ENCODE results near the gene CPSF3. TPM values are rescaled to one million over a fixed set of nuclear protein-coding genes. Genes with fewer than 3 reads are reported as not detected.

CPSF3 gene
- total RNA-seq, 1 experiment from 2014 or later = 116 TPM

- H3K36me3 ChIP-seq = peaks cover 6% of the 10 kb centered on the region
- DNase-seq = peak; percentile 34 to 54
- H3K27me3 ChIP-seq = no peaks in the 10 kb centered on the region
- H3K27ac ChIP-seq = peak overlapping the region; percentile 64
- H3K4me1 ChIP-seq = peaks cover 10% of the 10 kb centered on the region
- no peaks in the 10 kb centered on the region for H3K9me3 ChIP-seq (replicated peaks)
- H3K4me3 ChIP-seq = peak overlapping the region; percentile 91
These were observed 944 bp upstream of the CPSF3 start for GRCh38 chr2:9422321-9423099.

- Histone ChIP-seq H3K27me3 (no peaks in the 10 kb centered on the region), H3K9me3 (replicated peaks) (no peaks in the 10 kb centered on the region), H3K27ac (peak overlapping the region; percentile 64), H3K36me3 (peaks cover 4% of the 10 kb centered on the region; the same call in 1 of the 2 replicates), H3K4me3 (peak overlapping the region; percentile 91), H3K4me1 (peaks cover 10% of the 10 kb centered on the region)
- no peak for DNase-seq
These were observed 443 bp downstream of the CPSF3 start for GRCh38 chr2:9423922-9424272.

DNA sequence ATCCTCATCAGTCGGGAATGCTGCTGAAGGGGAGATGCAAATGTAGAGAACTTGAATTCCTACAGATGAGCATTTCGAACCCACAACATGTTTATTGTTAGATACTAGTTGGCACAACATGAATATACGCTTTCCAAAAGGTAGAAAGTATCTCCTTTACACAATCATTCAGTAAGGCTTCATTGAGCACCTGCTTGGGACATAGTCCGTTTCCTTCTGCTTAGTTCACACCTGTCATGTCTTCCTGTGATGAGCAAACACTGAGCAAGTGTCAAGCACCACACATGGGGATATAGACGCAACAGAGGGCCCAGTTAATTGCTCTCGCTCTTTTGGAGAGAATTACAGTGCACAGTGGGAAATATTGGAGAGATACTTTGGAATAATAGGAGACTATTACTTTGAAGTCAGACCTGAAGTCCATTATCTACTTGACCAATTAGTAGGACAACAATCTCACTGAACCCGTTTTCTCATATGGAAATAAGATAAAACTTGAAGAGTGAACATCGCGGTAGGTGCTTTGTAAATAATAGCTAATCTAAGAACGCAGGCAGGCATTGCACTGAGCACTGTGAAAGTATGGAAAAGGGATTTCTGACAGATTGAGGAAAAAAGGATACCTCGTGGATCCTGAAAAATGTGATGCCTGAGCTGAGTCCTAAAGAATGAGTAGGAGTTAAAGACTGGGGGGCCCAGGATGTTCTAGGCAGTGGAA lies 1.2 kb downstream of the CPSF3 start:
- H3K4me1 ChIP-seq = peaks cover 10% of the 10 kb centered on the region
- peaks cover 5% of the 10 kb centered on the region for H3K36me3 ChIP-seq
- no peaks in the 10 kb centered on the region for H3K27me3 ChIP-seq
- no peaks in the 10 kb centered on the region for H3K9me3 ChIP-seq (replicated peaks)
- DNase-seq = no peak
- H3K27ac ChIP-seq = peak overlapping the region; percentile 64; the same call in 1 of the 2 replicates
- H3K4me3 ChIP-seq = peak overlapping the region; percentile 91

- Histone ChIP-seq H3K36me3 (peaks cover 42% of the 10 kb centered on the region), H3K9me3 (replicated peaks) (no peaks in the 10 kb centered on the region), H3K4me1 (peaks cover 10% of the 10 kb centered on the region), H3K27ac (no peak overlapping the region), H3K27me3 (no peaks in the 10 kb centered on the region), H3K4me3 (no peak overlapping the region)
- DNase-seq = no peak
These were observed 5.6 kb downstream of the CPSF3 start for GRCh38 chr2:9428965-9429577.

DNA sequence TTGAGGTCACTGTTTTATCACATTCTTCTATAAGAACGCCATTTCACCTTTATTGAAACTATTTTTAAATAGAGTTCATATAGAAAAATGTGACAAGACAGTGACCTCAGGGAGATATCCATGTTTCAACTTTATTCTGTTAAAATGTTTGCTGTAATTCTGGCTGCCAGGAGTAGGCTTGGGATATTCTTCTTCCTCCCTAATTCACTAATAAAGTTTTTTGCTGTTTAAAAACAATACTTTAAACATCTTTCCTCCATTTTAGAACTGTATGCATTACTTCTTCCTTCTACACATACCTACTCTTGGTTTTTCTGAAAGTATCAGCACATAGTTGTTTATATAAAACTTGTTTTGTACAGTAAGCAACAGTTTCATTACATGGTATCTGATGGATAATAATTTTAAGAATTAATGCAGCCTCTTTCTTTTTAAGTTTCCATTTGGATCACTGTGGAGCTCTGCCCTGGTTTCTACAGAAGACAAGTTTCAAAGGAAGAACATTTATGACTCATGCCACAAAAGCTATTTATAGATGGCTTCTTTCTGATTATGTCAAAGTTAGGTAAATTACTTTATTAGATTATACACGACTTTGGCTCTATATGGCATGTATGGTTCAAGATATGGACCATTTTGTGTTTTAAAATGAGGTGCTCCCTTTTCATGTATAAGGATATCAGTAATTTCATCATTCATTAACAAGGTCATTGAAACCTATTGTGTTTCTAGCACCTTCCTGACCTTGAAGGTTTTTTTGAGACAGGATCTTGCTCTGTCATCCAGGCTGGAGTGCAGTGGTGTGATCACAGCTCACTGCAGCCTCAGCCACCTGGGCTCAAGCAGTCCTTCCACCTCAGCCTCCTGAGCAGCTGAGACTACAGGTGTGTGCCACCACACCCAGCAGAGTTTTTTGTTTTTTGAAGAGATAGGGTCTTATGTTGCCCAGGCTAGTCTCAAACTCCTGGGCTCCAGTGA lies 7.2 kb downstream of the CPSF3 start:
- no peaks in the 10 kb centered on the region for H3K9me3 ChIP-seq (replicated peaks)
- no peak overlapping the region for H3K27ac ChIP-seq
- H3K4me3 ChIP-seq = no peak overlapping the region
- no peak for DNase-seq
- no peaks in the 10 kb centered on the region for H3K4me1 ChIP-seq
- peaks cover 47% of the 10 kb centered on the region for H3K36me3 ChIP-seq
- no peaks in the 10 kb centered on the region for H3K27me3 ChIP-seq

- H3K9me3 ChIP-seq (replicated peaks) = no peaks in the 10 kb centered on the region
- no peak for DNase-seq
- no peak overlapping the region for H3K4me3 ChIP-seq
- H3K27me3 ChIP-seq = no peaks in the 10 kb centered on the region
- no peak overlapping the region for H3K27ac ChIP-seq
- H3K36me3 ChIP-seq = peaks cover 74% of the 10 kb centered on the region
- no peaks in the 10 kb centered on the region for H3K4me1 ChIP-seq
These were observed 11.0 kb downstream of the CPSF3 start for GRCh38 chr2:9434489-9434888.

GRCh38 chr2:9439536-9439935 lies 16.1 kb downstream of the CPSF3 start:
- H3K27ac ChIP-seq = no peak overlapping the region
- no peaks in the 10 kb centered on the region for H3K9me3 ChIP-seq (replicated peaks)
- no peak for DNase-seq
- H3K4me3 ChIP-seq = no peak overlapping the region
- H3K27me3 ChIP-seq = no peaks in the 10 kb centered on the region
- no peaks in the 10 kb centered on the region for H3K4me1 ChIP-seq
- peaks cover 80% of the 10 kb centered on the region for H3K36me3 ChIP-seq

DNA sequence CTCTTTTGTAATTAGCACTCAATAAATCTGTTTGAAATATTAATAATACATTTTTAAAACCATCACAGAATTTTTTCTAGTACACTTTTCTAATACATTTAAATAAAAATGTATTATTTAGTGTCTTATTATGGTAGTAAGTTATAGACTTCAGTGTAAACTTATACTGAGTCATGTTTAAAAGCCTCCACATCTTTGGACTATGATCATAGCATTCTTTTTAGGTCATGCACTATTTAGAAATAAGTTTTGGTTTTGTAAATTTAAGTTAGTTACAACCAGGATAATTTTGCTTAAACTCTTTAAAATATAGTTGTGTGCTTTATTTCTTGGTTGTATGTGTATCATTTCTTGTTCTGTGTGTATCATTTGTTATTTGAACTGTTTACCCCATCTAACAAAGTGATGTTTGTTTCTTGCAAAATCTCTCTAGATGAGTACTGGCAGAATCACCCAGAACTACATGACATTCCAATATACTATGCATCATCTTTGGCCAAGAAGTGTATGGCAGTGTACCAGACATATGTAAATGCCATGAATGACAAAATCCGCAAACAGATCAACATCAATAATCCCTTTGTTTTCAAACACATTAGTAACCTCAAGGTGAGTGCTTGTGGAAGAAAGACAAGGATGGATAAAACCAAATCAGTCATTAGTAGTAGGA lies 16.7 kb downstream of the CPSF3 start:
- DNase-seq = no peak
- Histone ChIP-seq H3K36me3 (peaks cover 83% of the 10 kb centered on the region), H3K27me3 (no peaks in the 10 kb centered on the region), H3K4me3 (no peak overlapping the region), H3K27ac (no peak overlapping the region), H3K4me1 (no peaks in the 10 kb centered on the region), H3K9me3 (replicated peaks) (no peaks in the 10 kb centered on the region)

DNA sequence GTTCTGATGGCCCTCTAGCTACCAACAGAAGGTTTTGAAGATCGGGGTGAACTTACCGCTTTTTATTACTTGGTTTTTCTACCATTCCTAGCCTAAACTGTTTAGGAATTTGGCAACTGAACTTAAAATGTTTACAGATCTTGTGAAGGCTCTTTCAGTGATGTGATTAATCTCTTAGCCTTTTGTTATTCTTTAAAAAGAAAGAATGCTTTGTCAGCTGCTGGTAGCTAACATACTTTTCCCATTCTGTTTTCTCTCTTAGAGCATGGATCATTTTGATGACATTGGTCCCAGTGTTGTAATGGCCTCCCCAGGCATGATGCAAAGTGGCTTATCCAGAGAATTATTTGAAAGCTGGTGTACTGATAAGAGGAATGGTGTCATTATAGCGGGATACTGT lies 18.1 kb downstream of the CPSF3 start:
- Histone ChIP-seq H3K4me3 (no peak overlapping the region), H3K9me3 (replicated peaks) (no peaks in the 10 kb centered on the region), H3K27me3 (no peaks in the 10 kb centered on the region), H3K4me1 (peaks cover 6% of the 10 kb centered on the region; the same call in 1 of the 2 replicates), H3K27ac (no peak overlapping the region), H3K36me3 (peaks cover 83% of the 10 kb centered on the region)
- DNase-seq = no peak

- Histone ChIP-seq H3K27ac (no peak overlapping the region), H3K4me1 (peaks cover 6% of the 10 kb centered on the region; the same call in 1 of the 2 replicates), H3K36me3 (peaks cover 80% of the 10 kb centered on the region), H3K4me3 (no peak overlapping the region), H3K27me3 (no peaks in the 10 kb centered on the region), H3K9me3 (replicated peaks) (no peaks in the 10 kb centered on the region)
- DNase-seq = no peak
These were observed 20.1 kb downstream of the CPSF3 start for GRCh38 chr2:9443526-9443925.

DNA sequence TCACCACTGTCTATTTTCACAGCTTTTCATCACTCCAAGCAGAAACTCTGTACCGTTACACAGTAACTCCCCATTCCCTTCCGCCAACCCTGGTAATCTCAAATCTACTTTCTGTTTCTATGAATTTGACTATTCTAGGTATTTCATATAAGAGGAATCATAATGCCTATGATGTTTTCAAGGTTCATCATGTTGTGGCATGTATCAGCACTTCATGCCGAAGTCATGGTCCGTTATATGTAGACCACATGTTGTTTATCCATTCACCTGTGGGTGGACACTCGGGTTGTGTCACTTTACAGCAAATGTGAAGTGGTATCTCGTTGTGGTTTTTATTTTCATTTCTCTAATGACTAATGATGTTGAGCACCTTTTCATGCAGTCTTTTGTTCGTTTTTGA lies 21.6 kb downstream of the CPSF3 start:
- Histone ChIP-seq H3K27me3 (no peaks in the 10 kb centered on the region), H3K27ac (peak overlapping the region; percentile 68), H3K4me1 (peaks cover 6% of the 10 kb centered on the region; the same call in 1 of the 2 replicates), H3K9me3 (replicated peaks) (no peaks in the 10 kb centered on the region), H3K4me3 (no peak overlapping the region), H3K36me3 (peaks cover 81% of the 10 kb centered on the region)
- no peak for DNase-seq

- Histone ChIP-seq H3K4me3 (no peak overlapping the region), H3K36me3 (peaks cover 60% of the 10 kb centered on the region), H3K27me3 (no peaks in the 10 kb centered on the region), H3K27ac (no peak overlapping the region), H3K9me3 (replicated peaks) (no peaks in the 10 kb centered on the region), H3K4me1 (no peaks in the 10 kb centered on the region)
- no peak for DNase-seq
These were observed 27.8 kb downstream of the CPSF3 start for GRCh38 chr2:9451231-9451630.

DNA sequence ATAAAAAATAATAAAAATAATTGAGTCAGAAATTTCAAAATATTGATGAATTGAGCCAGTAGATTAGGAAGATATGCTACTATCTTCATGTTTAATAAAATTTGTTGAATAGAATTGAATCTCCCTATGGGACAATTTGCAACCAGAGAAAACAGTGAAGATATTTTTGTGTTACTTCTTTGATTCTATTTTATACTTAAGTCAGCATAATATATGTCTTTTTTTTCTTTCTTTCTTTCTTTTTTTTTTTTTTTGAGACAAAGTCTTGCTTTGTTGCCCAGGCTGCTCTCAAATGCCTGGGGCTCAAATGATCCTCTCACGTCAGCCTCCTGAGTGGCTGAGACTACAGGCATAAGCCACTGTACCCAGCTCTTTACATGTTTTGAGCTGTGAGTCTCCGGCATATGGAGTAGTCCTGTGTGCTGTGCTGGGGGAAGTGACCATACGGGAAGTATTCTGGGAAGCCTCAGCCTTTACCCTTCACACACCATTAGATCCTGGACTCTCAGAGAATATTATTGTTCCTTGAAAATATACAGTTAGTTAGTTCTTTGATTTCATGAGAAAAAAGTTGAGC lies 37.1 kb downstream of the CPSF3 start:
- H3K36me3 ChIP-seq = peaks cover 43% of the 10 kb centered on the region
- no peaks in the 10 kb centered on the region for H3K9me3 ChIP-seq (replicated peaks)
- no peaks in the 10 kb centered on the region for H3K27me3 ChIP-seq
- peak overlapping the region; percentile 46 for H3K27ac ChIP-seq
- DNase-seq = peak in 1 of 2 experiments; percentile 45
- H3K4me3 ChIP-seq = no peak overlapping the region
- peaks cover 26% of the 10 kb centered on the region for H3K4me1 ChIP-seq

Data from SJCRH30 (cell line).